ENCODE measurements around the gene MRPL48.

DNA sequence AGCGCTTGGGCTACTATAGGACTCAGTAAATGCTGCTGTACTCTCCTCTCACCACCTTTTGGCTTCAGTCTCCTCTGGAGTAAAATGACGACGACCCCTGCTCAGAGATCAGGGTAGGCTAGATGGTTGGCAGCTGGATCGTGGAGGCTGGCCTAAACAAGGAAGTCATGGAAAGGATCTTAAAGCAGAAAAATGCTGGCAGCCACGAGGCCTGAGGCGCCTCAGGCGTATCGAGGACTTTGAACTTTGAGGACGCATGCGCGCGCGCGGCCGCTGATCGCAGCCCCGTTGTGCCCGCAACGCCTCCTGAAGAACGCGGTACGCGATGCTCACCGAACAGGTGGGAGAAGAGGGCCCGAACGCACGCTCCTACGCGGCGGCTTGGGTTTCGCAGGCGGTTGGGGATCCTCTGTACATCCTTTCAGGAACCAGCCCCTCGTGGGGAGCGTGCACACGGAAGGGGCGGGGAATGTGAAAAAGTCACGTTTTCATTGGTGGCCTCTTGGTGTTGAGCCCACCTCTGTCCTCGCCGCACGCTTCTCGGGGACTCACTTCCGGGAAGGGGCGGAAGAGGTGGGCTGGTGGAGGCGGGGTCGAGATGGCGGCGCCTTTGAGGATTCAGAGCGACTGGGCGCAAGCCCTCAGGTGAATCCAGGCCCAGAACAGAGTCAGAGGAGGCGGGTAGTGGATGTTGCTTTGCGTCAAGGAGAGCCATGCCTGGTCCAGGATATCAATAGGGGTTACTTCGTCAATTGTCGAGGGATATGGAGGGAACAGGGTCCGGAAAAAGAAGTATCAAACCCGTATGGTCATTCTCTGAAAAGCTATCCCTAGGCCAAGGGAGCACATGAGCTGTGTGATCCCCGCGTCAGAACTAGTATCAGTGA lies 89.0 kb downstream of the MRPL48 start, which contains the start of the genes COA4 and PAAF1:
- TF ChIP-seq POU2F2 (IDR thresholded peaks at IDR 0.05; ENCODE audit: low read depth, low read length) (peak; percentile 70), POLR2AphosphoS5 (IDR thresholded peaks at IDR 0.05; ENCODE audit: low read depth, low read length) (peak; percentile 93), POLR2A (IDR thresholded peaks at IDR 0.05; ENCODE audit: low read depth, low read length) (peak; percentile 93), TAF1 (IDR thresholded peaks at IDR 0.05; ENCODE audit: low read depth, low read length) (peak; percentile 92)
